Measurements from ENCODE around the gene ANKRD40CL.

ANKRD40CL gene

GRCh38 chr17:50787106-50787505 lies 19.8 kb upstream of the ANKRD40CL start:
- no peak for DNase-seq (ENCODE audit: low spot score)

DNA sequence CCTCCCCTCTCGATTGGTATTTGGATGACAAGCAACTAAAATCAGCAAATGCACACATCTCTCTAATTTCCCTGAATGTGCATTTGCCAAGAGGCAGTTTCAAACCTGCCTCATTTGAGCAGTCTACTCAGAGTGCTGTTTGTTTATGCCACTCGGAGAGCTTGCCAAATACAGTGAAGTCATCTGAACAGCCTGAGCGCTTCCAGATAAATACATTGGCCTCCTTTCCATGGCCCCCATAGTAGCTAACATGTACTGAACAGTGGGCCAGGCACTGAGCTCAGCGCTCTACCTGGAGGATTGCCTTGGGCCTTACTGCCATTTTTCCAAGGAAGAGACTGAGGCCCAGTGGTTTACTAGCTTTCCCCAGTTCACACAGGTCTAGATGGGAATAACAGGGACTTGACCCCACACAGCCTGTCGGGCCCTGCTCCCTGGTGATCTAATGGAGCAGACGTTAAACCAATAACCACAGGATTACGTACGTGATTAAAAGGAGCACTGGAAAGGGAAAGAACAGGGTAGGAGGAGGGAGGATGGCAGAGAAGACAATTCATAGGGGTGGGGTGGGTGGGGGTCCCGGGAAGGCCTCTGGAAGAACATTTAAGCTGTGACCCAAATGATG lies 18.7 kb upstream of the ANKRD40CL start:
- no peak for DNase-seq (ENCODE audit: low spot score)

GRCh38 chr17:50785126-50785525 lies 17.8 kb upstream of the ANKRD40CL start:
- DNase-seq (ENCODE audit: low spot score), result no peak

DNA sequence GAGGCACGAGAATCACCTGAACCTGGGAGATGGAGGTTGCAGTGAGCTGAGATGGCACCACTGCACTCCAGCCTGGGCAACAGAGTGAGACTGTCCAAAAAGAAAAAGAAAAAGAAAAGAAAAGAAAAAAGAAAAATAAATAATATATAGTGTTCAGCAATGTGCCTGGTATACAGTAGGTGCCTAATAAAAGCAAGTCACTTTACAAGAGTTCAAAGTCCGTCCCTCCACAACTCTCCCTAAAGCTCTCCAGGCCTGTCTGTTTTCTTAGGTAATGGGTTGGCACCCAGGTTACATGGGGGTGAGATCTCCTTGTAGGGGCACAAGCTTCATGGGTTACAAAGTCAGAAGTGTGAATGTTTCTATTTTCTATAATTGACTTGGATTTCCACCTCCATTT lies 16.6 kb upstream of the ANKRD40CL start:
- DNase-seq (ENCODE audit: low spot score), result no peak

DNA sequence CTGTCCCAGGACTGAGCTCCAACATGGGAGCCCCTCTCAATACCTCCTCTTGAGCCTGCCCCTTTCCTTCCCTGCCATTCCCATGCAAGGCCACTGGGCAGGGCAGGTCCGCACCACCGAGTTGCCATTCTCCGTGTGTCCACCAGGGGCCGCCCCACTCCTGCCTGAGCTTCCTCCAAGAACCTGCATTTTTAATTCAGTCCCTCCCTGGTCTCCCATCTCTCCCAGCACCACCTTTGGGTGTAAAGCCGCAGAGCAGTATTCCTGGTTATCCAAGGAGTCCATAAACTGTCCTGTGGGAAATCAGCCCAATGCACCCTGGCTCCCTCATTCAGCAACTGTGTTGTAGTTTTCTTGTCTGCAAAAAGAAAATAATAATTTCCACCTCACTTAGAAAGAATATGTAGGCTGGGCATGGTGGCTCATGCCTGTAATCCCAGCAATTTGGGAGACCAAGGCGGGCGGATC lies 15.9 kb upstream of the ANKRD40CL start:
- DNase-seq (ENCODE audit: low spot score), result peak; percentile 85

GRCh38 chr17:50781167-50781566 lies 13.8 kb upstream of the ANKRD40CL start:
- DNase-seq (ENCODE audit: low spot score), result no peak

GRCh38 chr17:50779747-50780353 lies 12.5 kb upstream of the ANKRD40CL start:
- no peak for DNase-seq (ENCODE audit: low spot score)

- DNase-seq (ENCODE audit: low spot score), result no peak
Measured at GRCh38 chr17:50778988-50779387, 11.7 kb upstream of the ANKRD40CL start.

DNA sequence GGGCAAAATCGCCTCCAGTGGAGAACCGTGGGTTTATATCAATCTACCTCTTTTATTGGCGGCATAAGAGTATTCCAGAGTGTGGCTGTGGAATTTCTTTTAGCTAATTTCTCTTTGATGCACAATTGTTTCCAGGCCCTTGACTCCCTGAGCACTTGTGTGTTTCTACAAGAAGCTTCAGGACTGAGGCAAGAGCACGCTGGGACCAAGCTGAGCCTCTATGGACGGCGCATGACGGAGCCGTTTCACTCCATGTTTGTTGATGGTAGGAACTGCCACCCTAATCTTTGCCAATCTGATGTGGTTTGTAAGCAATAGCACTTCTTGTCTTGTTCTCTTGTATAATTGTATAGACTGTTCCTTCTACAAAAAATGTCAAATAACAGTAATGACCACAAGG lies 11.2 kb upstream of the ANKRD40CL start:
- DNase-seq (ENCODE audit: low spot score), result no peak

GRCh38 chr17:50775926-50776325 lies 8.6 kb upstream of the ANKRD40CL start:
- no peak for DNase-seq (ENCODE audit: low spot score)

- DNase-seq (ENCODE audit: low spot score), result no peak
Measured at GRCh38 chr17:50774225-50774803, 7.0 kb upstream of the ANKRD40CL start.

GRCh38 chr17:50771991-50772785 lies 4.9 kb upstream of the ANKRD40CL start:
- no peak for DNase-seq (ENCODE audit: low spot score)

DNA sequence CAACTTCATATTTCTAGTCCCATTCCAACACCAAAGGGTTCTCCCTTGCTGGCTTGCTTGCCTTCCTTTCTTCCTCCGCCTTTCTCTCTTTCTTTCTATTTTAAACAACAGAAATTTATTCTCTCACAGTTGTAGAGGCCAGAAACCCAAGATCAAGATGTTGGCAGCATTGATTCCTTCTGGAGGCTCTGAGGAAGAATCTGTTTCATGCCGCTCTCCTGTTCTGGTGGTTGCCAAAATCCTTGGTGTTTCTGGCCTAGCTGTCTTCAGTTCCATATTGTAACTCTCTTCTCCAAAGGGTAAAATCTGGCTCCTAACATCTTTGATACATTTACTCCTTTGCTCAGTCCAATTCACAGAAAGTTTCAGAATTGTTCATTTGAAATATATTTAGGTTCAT lies 3.0 kb upstream of the ANKRD40CL start:
- no peak for DNase-seq (ENCODE audit: low spot score)

GRCh38 chr17:50769884-50770283 lies 2.6 kb upstream of the ANKRD40CL start:
- no peak for DNase-seq (ENCODE audit: low spot score)

GRCh38 chr17:50768346-50768761 lies 1.0 kb upstream of the ANKRD40CL start:
- peak; percentile 95 for DNase-seq (ENCODE audit: low spot score)

- DNase-seq (ENCODE audit: low spot score), result no peak
Measured at GRCh38 chr17:50767030-50767429, 288 bp downstream of the ANKRD40CL start.

- no peak for DNase-seq (ENCODE audit: low spot score)
Measured at GRCh38 chr17:50766222-50767023, 895 bp downstream of the ANKRD40CL start.

DNA sequence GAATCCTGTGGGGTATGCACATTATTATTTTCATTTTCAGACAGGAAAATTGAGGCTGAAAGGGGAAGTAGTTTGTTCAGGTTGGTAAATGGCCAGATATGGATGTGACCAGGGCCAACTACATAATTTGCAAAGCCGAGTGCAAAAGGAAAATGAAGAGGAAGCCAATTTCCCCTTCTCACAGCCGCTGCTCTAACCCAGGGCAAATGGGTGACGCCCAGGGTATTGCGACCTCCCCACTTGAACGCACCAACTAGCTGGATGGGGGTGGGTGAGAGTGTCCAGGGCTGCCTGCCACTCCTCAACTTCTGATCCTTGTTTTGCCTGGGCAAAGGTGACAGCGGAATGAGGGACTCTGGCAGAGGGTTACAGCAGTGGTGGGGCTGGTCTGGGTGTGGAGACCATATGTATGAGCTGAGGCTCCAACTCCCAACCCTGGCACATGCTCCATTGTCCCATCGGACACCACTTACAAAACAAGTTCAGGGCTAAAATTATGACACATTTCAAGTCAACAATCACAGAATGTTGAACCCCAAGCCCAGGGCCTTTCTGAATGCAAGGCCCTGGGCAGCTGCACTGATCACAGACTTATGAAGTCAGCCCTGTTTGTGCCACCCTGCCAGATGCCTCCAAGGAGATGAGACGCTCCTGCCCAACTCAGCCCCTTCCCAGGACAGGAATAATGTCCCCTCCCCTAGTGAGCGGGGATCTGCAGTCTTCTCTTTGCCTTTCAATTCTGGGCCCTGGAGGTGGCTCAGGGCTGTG lies 1.7 kb downstream of the ANKRD40CL start:
- peak; percentile 12 for DNase-seq (ENCODE audit: low spot score)

- no peak for DNase-seq (ENCODE audit: low spot score)
Measured at GRCh38 chr17:50764734-50765149, 2.6 kb downstream of the ANKRD40CL start.

- DNase-seq (ENCODE audit: low spot score), result peak; percentile 29
Measured at GRCh38 chr17:50763716-50764475, 3.4 kb downstream of the ANKRD40CL start.
